HEK293T (cell line): ENCODE data around the gene TRDN.

ENCODE experiments used
- FOXM1 ChIP-seq: fragments of 450-650 bp; IDR thresholded peaks from 2 replicates; pipeline ENCODE4 v1.6.1; 2017; ENCODE audit warnings: mild to moderate bottlenecking, borderline replicate concordance
- L3MBTL2 ChIP-seq: fragments of 450-650 bp; conservative IDR thresholded peaks from 2 replicates; pipeline ENCODE4 v1.6.1; 2016; ENCODE audit warnings: mild to moderate bottlenecking

GRCh38 chr6:123592426-123592825 lies 44.3 kb downstream of the TRDN start:
- TF ChIP-seq L3MBTL2, result no peak
- no peak for TF ChIP-seq FOXM1
